Activated T-cell treated with anti-CD3 and anti-CD28 coated beads for 1 hour (primary cell): ENCODE results near the gene RIMOC1.
A peak's percentile ranks its signal among the peaks of the same experiment; 100 is the strongest.
"Not testable (repeated sequence)": the region's sequence is repeated elsewhere in the genome, so short reads cannot be mapped to it uniquely, and the experiment has no call there.

ENCODE experiments used
- DNase-seq: peaks from one replicate; pipeline ENCODE4 v3.0.0-alpha.2; 2020; ENCODE audit warnings: low read depth

Gene RIMOC1

GRCh38 chr5:41891066-41891707 is 13.0 kb upstream of the RIMOC1 start:
- no peak for DNase-seq

GRCh38 chr5:41892031-41892430 is 12.1 kb upstream of the RIMOC1 start:
- DNase-seq, result no peak

DNA sequence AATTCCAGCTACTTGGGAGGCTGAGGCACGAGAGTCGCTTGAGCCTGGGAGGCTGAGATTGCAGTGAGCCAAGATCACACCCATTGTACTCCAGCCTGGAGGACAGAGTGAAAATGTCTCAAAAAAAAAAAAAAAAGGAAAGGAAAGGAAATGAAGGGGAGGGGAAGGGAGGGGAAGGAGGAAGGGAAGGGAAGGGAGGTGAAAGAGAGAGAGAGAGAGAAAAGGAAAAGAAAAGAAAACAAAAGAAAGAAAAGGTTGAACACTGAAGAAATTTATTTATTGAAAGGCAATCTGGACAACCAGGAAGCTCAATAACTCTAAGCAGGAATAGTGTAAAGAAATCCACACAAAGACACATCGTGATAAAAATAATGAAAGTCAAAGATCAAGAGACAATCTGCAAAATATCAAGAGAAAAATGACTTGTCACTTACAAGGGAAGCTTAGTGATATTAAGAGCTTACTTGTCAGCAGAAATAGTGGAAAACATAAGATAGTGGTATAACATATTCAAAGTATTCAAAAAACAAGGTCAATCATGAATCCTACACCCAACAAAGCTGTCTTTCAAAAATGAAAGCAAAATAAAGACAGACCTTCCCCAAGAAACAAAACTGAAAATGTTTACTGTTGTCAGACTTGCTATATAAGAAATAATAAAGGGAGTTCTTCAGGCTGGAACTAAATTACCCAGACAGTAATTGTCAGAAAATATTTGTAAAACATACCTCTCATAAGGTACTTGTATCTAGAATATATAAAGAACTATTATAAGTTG is 10.9 kb upstream of the RIMOC1 start:
- no peak for DNase-seq

- no peak for DNase-seq
Observed at GRCh38 chr5:41896230-41896629, 7.9 kb upstream of the RIMOC1 start.

DNA sequence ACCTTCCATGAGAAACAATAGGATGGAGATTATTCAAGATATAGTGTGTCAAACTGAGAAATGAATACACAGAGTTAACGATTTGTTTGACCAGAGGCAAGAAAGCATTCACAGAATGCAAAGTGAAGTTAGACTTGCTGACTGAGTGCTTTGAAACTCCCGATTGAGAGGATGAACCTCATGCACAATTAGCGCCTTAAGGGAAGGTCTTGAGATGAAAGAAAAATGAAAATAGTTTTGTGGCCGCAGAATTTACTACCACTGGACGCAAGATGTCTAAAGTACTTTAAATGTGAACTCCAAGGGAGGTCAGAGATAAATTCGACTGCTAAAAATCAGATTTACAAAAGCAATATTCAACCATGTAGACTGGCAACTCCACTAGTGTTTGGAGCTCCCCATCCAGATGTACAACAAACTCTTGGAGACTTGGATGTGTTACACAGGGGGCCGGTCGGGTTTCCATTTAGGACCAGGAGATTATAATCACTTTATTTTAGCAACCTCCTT is 707 bp upstream of the RIMOC1 start:
- no peak for DNase-seq

DNA sequence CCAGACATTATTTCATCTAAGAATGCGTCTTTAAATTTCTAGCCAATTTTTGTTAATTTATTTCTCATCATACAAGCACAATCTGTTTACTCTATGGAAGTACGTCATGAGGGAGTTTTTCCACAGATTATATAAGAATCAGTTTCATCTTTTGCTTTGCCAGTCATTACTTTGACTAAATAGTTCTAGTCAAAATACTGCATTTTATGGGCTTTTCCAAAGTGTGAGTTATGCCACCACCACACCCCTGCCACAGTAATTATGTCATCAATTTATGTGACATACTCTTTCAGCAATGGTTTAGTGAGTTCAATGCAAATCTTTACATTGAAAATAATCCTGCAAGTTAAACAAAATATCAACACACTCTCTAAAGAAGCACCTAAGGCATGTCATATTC is 2.0 kb downstream of the RIMOC1 start:
- no peak for DNase-seq

GRCh38 chr5:41908374-41909079 is 4.4 kb downstream of the RIMOC1 start:
- no peak for DNase-seq

DNA sequence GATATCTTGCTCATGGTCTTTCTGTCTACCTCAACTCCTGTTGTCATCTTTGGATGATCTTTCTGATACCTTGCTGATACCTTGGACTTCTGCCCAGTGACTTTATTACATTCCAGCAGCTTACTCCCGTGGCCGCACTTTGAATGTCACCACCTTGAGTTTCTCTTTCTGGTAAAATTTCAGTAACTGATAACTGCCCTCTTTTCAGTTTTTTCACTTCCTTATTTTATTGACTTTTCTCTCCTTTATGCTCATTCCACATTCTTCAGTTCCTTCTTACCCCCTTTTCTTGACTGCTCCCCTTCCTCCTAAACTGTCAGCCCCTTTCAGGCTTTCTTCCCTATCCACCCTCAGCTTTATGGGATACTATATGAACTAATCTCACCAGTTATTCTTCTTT is 14.0 kb downstream of the RIMOC1 start:
- DNase-seq, result no peak

GRCh38 chr5:41921166-41921565 is 17.0 kb downstream of the RIMOC1 start:
- DNase-seq, result no peak

DNA sequence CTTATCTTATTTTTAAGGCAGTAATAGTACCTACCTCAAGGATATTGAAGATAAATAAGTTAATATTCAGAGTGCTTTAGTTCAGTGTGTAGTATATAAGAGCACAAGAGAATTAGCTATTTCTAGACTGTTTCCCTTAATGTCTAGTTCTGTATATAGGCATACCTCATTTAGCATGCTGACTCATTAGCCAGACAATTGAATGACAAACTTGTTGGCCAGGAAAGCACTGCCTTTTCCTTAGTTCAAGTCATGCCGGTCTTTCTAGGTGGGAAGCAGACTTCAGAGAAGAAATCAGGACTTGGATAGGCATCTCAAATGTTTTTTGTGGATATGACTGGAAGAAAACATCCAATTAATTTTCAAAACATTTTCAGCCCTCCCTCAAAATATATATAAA is 17.7 kb downstream of the RIMOC1 start:
- no peak for DNase-seq

- no peak for DNase-seq
Observed at GRCh38 chr5:41924526-41924871, 20.4 kb downstream of the RIMOC1 start.

- peak; percentile 75 for DNase-seq
Observed at GRCh38 chr5:41924872-41925554, 20.9 kb downstream of the RIMOC1 start, which contains the start of gene FBXO4. TSS of gene FBXO4 (plus strand) at chr5:41925281. CDS start at chr5:41925310, 29 bp downstream.

DNA sequence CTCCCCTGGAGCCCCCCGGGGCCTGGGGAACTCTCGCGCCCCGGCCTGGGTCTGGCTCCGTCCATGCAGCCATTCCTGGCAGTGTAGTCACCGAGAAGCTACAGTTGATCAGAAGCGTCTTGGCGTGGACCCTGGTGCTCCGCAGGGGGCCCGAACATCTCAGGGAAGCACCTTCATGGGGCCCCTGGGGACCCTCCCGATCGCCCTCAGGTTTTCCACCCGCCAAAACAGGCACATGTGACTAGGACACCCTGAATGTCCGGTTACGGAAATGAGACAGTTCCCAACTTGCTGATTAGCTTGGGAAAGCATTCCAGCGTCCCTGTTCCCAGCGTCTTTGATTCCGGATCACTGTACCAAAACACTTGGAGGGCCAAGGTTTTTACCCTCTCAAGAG is 21.4 kb downstream of the RIMOC1 start:
- DNase-seq, result no peak

DNA sequence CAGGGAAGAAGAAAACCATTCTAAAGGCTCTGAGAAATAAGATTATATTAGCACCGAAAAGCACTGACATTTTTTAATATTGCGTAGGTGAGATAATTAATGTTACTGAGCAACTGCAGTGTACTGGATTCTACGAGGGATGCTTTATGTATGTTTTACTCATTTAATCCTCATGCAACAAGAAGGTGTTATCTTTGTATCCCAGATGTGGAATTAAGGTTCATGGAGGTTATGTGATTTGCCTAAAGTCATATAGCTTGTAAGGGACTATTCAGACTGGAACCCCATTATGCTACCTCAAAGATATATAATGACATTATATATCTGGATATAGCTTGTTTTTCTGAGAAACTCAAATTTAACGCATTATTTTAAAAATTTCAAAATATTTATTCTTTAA is 23.5 kb downstream of the RIMOC1 start:
- no peak for DNase-seq

GRCh38 chr5:41929035-41929434 is 24.9 kb downstream of the RIMOC1 start:
- DNase-seq, result no peak

GRCh38 chr5:41932770-41933169 is 28.6 kb downstream of the RIMOC1 start:
- no peak for DNase-seq

GRCh38 chr5:41935544-41935943 is 31.4 kb downstream of the RIMOC1 start:
- no peak for DNase-seq

DNA sequence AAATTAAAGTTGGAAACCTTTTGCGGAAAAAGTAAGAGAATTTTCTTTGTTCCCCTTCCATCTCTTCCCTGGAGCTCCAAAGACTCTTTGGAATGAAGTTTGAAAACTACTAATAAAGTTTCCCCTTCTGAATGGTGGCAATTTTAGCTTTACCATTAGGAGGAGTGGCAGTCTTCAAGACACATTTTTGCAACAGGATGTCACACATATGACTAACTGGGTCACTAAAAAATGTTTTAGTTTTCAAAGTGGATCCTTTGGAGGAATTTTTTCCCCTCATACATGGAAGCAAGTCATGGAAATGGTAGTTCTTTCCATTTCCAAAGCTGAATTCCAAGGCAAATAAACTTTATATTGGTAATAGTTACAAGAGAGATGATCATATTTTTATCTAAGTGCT is 36.5 kb downstream of the RIMOC1 start:
- no peak for DNase-seq

- DNase-seq, result not testable (repeated sequence)
Observed at GRCh38 chr5:41945332-41945955, 41.3 kb downstream of the RIMOC1 start.

GRCh38 chr5:41951224-41951623 is 47.1 kb downstream of the RIMOC1 start:
- DNase-seq, result no peak
